ENCODE data around the gene CYP2S1.

The CYP2S1 gene

DNA sequence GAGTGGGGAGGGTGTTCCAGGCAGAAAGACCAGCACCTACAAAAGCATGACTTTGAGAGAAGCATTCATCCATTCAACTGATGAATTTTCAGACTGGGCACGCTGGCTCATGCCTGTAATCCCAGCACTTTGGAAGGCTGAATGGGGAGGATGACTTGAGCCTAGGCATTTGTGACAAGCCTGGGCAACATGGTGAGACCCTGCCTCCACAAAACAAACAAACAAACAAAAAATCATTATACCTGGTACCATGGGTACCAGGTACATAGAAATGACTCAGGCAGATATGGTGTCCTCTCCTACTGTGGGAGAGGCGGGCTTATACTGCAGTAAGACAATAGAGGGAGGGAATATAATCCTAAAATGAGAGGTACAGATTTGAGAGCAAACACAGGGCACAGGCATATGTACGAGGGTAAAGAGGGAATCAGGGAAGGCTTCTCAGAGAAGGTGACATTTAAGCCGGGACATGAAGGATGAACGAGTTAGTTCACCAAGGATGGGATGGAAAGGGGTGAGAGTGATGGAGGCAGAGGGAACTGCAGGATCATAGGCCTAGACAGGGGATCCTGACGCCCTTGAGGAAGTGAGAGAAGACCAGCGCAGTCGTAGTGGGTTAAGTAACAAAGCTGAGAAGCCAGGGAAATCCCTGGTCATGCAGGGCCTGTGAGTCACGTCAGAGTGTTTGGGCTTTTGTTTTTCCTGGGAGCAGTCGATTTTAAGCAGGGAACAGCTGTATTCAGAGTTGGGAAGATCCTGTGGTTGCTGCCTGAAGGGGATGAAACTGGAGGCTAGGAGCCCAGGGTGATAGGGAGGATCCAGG is 2.9 kb downstream of the CYP2S1 start:
- no peak for DNase-seq

DNA sequence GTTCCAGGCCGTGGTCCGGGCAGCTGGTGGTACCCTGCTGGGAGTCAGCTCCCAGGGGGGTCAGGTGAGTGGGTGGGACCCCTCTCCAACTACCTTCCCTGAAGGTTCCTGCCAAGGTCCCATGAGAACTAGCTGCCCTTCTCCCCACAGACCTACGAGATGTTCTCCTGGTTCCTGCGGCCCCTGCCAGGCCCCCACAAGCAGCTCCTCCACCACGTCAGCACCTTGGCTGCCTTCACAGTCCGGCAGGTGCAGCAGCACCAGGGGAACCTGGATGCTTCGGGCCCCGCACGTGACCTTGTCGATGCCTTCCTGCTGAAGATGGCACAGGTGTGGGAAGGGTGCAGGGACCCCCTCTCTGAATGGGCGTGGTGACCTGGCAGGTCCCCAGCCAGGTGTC is 5.5 kb downstream of the CYP2S1 start:
- DNase-seq = no peak

DNA sequence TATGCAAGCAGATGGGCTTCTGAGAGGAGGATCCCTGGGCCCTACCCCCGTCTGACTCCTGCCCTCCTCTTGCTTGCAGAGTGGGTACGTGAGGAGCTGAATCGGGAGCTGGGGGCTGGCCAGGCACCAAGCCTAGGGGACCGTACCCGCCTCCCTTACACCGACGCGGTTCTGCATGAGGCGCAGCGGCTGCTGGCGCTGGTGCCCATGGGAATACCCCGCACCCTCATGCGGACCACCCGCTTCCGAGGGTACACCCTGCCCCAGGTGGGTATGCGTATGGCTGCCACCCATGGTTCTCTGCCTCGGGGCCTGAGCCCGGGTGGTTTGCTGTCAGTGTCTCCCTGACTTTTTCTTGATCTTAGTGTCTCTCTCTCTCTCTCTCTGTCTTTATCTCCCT is 10.4 kb downstream of the CYP2S1 start:
- no peak for DNase-seq

DNA sequence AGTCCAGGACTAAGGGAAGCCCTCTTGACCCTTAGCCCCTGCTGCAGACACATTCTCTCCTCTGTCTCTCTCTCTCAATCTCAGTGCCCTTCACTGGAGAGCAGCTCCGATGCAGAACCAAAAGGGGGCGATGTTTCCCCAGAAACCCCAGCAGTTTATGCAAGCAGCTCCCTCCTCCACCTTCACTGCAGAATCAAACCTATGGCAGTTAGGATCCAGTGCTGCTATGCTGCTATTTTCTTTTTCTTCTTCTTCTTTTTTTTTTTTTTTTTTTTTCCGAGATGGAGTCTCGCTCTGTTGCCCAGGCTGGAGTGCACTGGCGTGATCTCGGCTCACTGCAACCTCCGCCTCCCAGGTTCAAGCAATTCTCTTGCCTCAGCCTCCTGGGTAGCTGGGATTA is 11.3 kb downstream of the CYP2S1 start:
- DNase-seq = peak; percentile 82

DNA sequence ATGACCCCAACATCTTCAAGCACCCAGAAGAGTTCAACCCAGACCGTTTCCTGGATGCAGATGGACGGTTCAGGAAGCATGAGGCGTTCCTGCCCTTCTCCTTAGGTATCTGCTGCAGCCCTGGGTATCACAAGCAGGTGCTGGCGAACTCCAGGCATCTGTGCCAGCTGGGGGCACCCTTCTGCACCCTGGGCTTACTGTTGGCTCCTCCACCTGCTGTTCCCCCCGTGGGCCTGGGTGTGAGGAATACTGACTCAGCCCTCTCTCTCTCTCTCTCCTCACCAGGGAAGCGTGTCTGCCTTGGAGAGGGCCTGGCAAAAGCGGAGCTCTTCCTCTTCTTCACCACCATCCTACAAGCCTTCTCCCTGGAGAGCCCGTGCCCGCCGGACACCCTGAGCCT is 13.0 kb downstream of the CYP2S1 start:
- DNase-seq = no peak

DNA sequence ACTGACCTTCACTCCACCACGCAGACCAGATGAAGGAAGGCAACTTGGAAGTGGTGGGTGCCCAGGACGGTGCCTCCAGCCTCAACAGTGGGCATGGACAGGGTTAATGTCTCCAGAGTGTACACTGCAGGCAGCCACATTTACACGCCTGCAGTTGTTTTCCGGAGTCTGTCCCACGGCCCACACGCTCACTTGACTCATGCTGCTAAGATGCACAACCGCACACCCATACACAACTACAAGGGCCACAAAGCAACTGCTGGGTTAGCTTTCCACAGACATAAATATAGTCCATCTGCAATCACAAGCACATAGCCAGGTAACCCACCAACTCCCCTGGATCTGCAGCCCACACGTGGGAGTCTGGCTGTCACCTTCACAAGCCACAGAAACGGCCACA is 13.4 kb downstream of the CYP2S1 start:
- DNase-seq = no peak

DNA sequence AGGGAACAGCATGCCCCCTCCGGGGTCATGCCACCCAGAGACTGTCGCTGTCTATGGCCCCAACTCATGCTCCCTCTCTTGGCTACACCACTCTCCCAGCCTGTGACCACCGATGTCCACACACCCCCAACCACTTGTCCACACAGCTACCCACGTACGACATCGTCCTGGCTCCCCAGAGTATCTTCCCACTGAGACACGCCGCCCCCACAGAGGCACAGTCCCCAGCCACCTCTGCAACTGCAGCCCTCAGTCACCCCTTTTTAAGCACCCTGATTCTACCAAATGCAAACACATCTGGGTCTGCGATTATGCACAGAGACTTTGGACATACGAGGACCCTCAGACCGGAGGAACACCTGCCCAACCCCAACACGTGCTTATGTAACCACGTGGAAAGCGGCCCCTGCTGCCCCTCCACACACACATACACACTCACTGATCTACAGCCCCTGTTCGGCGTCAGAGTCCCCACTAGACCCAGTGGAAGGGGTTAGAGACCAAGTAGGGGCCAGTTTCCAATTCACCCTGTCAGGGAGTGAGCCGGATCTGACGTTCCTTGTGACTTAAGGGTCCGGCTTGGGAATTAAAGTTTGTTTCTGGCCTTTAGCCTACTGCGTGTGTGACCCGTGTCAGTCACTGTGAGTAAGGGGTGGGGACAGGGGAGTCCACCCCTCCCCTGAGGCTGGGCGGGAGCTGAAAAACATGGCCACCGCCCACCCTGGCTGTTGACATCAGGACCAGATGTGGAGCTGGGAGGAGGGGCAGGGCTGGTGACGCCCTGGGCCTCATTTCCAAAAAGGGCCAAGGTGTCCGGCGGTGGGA is 14.1 kb downstream of the CYP2S1 start:
- DNase-seq = no peak

DNA sequence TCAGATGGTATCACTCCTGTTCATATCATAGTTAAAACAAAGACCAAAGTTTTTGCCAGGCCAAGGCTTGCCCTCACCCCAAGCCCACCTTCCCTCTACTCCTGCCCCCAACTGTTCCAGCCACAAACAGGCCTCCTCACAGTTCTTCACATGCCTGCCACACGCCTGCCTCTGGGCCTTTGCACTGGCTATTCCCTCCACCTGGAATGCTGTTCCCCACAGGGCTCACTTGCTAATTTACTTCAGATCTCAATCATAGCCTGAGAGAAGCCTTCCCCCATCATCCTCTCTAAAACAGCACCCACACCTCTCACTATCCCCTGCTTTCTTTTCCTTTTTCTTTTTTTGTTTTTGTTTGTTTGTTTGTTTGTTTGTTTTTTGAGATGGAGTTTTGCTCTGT is 21.1 kb downstream of the CYP2S1 start:
- DNase-seq = no peak

DNA sequence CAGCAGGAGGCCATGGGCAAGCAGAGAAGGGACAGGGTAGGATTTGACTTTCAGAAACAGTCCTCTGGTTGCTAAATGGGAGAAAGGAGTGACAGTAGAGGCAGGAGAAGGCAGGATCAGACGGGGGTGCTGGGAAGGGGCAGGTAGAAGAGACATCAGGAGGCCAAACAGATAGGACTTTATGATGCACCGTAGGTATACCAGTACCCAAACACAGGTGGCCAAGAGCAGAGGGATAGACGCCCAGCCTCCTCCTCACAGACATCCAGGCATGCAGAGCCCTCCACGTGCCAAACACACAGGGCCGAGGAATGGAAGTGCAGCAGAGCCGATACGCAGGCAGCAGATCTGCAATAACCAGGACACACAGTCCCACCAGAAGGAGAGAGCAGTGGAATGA is 24.7 kb downstream of the CYP2S1 start:
- DNase-seq = no peak

DNA sequence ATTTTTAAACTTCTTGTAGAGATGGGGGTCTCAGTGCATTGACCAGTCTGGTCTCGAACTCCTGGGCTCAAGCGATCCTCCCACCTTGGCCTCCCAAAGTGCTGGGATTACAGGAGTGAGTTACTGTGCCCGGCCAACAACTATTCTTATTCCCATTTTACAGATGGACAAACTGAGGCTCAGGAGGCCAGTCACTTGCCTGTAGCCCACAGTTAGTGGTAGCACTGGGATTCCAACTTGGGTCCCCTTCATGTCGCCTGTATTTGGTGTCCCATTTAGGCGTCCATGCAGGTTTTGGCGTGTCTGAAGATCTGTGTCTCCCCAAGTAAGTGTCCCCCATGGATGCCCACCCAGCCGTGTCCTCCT is 25.2 kb downstream of the CYP2S1 start:
- DNase-seq = no peak

DNA sequence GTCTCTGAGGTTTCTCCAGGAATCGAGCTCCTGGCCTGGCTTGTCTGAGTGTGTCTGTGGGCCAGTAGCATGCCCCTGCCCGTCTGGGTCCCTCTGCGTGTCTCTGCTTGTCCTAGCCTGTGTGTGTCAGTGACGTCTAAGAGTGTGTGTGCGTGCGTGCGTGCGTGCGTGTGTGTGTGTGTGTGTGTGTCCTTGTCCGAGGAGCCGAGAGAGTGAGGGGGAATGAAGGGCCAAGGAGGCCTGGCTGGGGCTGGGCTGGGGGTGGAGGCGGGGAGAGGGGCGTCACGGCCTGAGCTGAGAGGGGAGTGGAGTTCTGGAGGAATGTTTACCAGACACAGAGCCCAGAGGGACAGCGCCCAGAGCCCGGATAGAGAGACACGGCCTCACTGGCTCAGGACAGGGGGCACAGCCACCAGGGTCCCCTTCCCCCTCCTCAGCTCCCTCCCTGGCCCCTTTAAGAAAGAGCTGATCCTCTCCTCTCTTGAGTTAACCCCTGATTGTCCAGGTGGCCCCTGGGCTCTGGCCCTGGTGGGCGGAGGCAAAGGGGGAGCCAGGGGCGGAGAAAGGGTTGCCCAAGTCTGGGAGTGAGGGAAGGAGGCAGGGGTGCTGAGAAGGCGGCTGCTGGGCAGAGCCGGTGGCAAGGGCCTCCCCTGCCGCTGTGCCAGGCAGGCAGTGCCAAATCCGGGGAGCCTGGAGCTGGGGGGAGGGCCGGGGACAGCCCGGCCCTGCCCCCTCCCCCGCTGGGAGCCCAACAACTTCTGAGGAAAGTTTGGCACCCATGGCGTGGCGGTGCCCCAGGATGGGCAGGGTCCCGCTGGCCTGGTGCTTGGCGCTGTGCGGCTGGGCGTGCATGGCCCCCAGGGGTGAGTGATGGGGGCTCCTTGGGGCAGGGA is 25.8 kb downstream of the CYP2S1 start, which contains the start of gene AXL:
Gene AXL, plus strand, starts transcription at position 609 of the 893 bp plus-strand sequence. Its CDS starts 170 bp downstream, at position 779.
- peak; percentile 83 for DNase-seq

DNA sequence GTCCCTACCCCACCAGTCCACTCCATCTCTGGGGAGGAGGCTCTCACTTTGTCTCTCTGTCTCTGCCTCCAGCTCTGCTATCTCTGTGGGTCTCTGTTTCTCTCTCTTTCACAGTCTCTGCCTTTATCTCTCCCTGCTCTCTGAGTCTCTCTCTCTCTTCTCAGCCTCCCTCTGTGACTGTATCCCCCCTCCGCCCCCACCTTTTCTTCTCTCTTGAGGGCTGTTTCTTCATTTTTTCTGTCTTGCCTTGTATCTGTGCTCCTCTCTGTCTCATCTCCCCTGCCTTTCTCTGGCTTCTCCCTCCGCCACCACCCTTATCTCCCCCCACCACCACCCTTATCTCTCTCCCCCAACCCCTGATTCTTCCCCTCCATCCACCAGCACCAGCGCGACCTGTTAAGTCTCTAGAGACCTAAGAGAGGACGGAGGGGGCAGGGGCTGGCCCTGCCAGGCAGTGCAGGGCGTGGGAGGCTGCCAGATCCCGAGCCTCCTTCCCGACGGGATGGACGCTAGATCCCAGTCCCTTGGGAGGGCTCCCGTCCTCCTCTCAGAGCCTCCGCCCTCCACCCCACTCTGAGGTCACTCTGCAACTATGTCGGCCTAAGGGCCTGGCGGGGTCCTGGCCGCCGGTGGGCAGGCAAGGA is 27.0 kb downstream of the CYP2S1 start:
- DNase-seq = peak; percentile 71

DNA sequence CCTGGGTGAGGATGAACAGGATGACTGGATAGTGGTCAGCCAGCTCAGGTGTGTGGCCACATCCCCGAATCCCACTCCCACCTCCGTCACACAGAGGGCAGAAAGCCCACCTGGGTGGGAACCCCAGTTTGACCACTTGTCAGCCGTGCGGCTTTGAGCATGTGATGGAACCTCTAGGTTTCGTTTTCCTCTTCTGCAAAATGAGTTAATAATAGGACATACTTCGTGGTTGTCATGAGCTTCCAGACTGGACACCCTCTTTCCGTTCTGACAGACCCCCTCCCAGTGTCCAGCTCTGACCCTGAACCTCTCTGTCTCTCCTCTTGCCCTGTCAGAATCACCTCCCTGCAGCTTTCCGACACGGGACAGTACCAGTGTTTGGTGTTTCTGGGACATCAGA is 27.8 kb downstream of the CYP2S1 start:
- no peak for DNase-seq

DNA sequence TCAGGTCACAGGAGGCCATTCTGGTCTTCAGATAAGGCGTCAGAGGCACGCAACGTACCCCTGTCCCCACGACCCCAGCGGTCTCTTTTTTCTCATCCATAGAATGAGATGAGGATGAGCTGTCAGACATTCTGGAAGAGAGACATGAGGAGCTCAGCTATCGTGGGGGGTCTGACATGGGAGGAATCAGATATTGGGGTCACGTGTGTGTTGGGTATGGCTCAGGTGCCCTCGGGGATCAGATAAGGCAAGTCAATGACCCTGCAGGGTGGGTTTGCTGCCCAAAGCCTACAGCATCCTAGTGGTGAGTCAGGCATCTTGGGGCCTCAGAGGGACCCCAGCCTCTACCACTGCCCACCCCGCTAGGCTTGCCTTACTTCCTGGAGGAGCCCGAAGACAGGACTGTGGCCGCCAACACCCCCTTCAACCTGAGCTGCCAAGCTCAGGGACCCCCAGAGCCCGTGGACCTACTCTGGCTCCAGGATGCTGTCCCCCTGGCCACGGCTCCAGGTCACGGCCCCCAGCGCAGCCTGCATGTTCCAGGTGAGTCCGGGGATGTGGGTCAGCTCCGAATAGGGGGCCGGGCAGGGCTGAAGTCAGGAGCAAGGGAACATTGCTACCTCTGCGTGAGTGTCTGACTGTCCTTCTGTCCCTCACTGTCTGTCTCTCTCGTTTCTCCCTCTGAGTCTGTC is 28.6 kb downstream of the CYP2S1 start:
- DNase-seq = no peak

DNA sequence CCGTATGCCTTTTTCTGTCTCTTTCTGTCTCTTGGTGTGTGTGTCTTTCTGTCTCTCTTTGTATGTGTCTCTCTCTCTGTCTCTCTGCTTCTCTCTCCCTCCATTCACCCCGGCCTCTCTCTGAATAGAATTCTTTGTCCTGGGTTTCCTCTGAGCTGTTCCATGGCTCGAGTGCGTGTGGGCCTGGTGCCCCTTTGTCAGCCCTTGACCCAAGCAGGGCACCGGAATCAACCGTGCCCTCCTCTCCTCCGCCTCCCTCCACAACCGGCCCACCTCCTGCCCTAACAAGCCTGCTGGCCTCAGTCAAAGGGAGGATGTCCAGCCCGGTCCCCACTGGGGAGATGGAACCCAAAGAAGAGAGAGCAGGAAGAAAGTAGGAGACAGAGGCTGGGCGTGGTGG is 29.2 kb downstream of the CYP2S1 start:
- no peak for DNase-seq

DNA sequence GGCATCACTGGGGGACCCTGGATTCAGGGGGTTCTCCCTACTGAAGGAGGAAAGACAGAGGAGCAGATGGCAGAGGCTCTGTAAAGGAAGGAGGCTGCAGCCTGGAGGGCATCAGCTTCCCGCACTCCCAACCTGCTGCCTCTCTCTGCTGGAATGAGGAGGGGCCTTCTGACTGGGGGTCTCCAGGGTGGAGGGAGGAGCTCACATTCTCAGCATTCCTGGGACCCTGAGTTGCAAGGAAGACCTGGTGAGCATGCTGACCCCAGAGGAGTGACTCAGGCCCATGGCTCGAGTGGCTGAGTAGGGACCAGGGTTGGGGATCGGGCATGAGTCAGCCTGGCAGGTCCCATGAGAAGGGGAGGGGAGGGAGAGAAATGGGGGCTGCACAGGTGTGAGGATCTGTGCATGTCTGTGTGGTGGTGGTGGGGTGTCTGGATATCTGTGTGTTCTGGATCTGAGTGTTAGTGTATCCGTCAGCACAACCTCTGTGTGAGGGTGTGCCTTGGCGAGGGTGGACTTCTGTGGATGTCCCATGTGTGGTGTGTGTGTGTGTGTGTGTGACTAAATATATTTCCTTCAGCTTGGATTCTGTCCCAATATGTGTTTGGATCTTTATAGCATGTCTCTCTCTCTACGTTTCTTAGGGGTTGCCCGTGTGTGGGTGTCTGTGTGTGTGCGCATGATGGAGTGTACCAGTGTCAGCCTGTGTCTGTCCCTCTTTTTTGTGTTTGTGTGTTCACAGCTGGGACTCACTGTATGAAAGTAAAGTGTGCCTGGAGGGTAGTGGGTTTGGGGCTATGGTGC is 30.6 kb downstream of the CYP2S1 start:
- DNase-seq = peak; percentile 97

DNA sequence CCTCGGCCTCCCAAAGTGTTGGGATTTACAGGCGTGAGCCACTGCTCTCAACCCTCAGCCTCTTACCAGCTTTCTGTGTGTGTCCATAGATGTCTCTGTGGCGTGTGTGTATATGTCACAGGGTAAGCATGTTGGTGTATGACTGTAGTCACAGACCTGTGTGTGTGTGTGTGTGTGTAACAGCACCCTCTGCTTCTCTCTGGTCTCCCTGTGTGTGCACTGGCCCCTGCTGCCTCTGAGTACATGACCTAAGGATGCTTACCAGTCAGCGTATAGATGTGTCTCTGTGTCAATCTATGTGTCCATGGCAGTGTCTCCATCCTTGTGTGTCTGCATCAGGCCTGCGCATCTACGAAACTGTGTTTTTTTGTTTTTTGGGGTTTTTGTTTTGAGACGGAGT is 31.6 kb downstream of the CYP2S1 start:
- no peak for DNase-seq

DNA sequence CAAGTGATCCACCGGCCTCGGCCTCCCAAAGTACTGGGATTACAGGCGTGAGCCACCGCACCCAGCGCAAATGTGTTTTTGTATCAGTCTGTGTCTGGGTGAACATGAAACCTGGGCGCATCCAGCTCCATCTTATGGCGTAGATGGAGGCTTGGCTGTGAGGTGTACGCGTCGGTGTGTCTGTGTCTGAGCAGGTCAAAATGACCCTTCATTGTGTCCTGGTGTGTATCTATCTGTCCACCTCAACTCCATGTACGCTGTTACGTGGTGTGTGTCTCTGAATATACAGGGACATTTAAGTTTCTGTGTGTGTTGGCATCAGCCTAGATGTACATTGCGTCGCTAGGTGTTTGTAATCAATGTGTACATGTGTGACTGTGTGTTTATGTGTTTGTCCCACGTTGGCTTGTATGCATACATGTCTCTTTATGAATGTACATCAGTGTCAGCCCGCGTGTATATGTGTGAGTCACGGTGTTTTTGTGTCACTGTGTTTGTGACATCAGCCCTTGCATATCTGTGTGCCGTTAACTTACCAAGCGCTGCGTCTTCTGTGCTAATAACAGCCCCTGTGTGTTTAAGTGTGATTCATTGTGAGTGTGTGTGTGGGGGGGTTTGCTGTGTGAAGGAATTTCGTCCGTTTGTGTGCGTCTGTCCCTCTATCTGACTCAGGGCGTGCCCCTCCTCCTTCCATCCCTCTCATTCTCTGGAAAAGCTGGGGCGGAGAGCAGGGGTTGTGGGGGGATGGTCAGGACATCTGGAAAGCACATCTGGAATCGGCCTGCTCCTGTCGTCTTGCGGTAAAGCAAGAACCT is 32.4 kb downstream of the CYP2S1 start:
- peak; percentile 100 for DNase-seq

DNA sequence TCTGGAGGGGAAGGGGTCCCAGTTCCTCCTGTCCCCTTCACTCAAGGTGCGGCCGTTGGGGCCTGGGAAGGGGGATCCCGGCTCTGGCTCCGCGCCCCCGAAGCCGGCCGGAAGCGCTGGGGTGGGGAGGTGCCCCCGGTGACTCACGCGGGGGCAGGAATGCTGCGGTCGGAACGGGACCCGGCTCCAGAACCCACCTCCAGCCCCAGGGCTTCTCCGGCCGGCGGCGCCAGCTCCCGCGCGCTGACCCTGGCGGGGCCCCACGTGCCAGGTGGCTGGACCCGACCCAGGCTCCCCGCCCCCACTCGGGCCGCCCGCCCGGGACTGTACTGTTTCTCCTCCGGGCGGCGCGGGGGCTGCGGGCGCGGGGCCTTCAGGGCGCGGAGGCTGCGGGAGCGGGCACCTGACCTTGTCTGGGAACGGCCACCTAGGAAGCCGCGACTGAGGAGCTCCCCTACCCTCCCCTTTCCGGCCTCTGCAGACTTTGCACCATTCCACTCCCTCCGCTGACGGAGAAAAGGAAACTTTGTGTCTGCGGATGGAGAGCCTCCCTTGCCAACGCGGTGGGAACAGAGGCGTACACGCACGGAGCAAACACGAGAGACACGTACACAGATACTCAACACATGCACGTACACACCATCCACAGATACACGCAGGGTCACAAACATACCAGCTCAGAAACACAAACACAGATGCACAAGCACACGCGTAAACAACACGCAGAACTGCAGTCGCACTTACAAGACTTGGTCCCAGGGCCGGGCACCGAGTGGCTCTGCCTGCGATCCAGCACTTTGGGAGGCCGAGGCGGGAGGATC is 33.2 kb downstream of the CYP2S1 start:
- DNase-seq = peak; percentile 93
